GM12873 (cell line): Measurements from ENCODE around the gene OR10G7.

Experiments used
- TF ChIP-seq, protein P1 (sequence below): IDR thresholded peaks from 2 replicates; pipeline ENCODE4 v1.5.1; 2012; ENCODE audit warnings: low read depth, mild to moderate bottlenecking, moderate library complexity, low read length, control low read depth; ENCODE audit not compliant: insufficient read depth; ENCODE audit errors: missing control alignments

Gene OR10G7, protein sequence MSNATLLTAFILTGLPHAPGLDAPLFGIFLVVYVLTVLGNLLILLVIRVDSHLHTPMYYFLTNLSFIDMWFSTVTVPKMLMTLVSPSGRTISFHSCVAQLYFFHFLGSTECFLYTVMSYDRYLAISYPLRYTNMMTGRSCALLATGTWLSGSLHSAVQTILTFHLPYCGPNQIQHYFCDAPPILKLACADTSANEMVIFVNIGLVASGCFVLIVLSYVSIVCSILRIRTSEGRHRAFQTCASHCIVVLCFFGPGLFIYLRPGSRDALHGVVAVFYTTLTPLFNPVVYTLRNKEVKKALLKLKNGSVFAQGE

DNA sequence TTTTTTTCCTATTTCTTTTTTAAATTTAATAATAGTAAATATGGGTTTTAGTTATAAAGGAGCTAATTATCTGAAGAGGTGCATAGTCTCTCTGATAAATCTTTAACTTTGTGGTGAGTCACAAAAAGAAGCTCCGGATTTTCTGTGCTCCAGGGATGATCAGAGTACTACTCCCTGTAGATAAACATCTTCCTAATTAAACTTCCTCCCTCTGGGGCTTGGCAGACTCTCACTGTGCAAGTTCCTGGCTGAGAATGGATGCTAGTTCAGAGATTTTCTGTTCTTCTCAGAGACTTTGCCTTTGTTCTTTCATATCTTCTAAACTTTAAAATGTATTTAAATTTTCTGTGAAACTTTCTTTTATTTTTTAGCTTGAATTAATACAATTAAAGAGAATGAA is at the start of gene OR10G7:
Gene OR10G7 (minus strand): TSS at position 72 of the 400 bp plus-strand sequence. CDS start 2,324 bp downstream, outside the sequence.
- TF ChIP-seq, protein P1, sequence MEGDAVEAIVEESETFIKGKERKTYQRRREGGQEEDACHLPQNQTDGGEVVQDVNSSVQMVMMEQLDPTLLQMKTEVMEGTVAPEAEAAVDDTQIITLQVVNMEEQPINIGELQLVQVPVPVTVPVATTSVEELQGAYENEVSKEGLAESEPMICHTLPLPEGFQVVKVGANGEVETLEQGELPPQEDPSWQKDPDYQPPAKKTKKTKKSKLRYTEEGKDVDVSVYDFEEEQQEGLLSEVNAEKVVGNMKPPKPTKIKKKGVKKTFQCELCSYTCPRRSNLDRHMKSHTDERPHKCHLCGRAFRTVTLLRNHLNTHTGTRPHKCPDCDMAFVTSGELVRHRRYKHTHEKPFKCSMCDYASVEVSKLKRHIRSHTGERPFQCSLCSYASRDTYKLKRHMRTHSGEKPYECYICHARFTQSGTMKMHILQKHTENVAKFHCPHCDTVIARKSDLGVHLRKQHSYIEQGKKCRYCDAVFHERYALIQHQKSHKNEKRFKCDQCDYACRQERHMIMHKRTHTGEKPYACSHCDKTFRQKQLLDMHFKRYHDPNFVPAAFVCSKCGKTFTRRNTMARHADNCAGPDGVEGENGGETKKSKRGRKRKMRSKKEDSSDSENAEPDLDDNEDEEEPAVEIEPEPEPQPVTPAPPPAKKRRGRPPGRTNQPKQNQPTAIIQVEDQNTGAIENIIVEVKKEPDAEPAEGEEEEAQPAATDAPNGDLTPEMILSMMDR: no peak

DNA sequence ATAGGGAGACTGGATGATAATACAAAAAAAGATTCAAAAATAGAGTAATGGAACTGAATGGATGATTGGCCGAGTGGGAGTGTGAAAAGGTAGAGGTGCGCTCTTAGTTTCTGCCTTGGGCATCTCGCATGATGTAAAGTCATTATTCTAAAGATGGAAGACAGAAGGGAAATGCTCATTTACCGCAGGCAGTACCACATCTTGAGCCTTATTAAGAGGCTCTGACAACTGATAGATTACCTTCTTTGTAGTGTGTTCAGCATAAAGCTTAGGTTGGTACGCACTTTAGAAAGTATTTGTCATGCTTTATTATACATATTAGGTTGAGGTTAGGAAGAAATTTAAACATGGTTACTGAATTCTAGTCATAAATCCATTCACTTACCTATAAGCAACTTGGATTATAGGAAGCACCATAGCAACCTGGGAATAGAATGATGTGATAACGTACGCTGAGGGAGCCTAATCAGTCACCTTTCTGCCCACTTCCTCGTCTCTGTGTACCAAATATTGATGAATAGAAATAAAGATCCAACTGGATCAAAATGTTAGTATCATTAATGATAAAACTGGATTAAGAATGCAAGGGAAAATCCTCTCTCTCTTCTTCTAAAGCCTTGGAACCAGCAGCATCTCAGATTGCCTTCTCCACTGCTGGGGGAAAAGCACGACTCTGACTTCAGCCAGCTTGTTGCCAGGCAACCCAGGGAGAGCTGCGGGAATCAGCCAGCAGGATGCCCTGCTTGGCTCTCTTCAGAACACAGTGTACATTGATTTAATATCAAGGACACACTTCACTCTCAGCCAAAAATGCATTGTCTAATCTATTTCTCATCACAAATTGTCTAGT is 45.1 kb upstream of the OR10G7 start:
- TF ChIP-seq, protein P1: no peak

DNA sequence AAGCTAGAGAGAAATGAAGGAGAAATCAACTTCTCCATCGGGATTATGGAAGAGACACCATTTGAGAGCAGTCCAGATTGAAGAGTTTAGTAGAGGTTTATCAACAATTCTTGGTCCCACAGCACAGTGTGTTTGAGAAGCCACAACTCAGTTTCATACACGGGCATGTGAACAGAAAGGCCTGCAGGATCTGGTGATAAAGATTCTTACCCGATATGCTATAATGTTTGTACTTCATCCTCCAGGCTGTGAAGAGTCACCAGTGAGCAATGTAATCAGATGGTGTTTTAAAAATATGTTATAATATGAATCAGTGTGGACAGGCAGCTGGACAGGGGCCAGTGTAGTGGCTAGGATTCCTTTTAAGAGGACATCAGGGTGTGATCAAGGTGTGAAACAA is 44.5 kb upstream of the OR10G7 start:
- TF ChIP-seq, protein P1: no peak

DNA sequence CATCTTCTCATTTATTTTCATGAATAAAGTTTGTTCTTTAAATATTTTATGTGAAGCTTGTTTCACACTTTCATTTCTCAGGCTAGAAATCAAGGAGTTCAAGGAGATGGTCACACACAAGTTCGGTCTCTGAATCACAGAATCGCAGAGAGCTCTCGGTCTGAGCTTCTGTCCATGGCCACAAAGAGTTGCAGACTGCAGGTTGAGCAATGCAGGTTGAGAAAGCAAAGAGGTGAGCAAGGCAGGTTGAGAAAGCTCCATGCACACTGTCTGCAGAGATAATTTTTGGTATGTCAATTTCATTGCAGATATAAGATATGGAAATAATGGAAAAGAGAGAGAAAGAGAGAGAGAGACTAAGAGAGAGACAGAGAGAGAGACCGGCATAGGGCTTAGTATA is 41.2 kb upstream of the OR10G7 start:
- TF ChIP-seq, protein P1: no peak

DNA sequence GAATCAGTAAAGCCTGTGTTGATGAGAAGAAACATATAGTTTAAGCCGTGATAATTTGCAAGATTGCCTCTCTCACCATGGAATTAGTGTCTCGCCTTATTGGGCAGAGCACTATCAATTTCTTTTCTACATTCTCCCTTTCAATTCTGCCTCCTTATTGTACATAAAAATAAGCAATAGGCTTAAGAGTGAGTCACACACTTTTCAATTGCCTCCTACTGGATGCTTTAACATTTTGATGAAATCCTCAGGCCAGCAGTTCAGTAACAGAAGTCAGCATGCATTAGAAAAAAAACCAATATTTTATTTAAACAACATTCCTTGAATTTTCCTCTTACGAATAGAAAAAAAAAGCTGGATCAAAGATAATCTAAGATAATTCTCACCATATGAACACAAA is 40.4 kb upstream of the OR10G7 start:
- TF ChIP-seq, protein P1: no peak

DNA sequence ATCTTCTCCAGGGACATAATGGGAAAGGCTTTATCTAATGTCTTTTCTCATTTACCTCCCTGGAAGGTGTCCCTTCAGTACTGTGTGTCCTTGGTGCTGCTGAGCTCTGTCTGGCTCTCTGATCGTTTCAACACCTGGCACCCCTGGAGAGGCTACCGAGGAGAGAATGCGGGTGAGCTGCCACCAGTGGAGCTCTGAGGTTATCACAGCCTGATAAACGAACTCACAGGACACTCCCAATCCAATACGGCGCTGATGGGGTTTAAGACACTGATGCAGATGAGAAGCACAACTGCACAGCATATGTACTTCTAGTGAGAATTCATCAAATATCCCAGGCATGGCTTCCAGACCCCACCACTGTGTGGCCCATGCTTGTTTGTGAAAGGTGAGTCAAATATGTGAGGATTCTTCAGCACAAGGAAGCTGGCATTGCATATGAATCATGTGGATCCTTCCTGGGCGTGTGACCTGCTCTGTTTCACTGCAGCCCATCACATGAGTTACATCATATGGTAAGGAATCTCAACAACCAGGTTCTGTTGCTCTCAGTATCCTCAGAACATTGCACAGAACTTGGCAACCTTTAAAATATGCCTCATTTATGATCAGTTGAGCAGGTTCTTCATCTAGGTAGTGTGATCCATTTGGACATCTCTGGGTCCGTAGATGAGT is 39.3 kb upstream of the OR10G7 start:
- TF ChIP-seq, protein P1: no peak
